GM18858 (cell line): ENCODE data around the gene ABCC4.

Experiments
- ATAC-seq: cut with Tn5 transposase; IDR thresholded peaks from one replicate; pipeline ENCODE4 v1.9.1; 2021; ENCODE audit not compliant: unreplicated experiment

Gene ABCC4

GRCh38 chr13:95234242-95234641, 67.0 kb downstream of the ABCC4 start:
- peak; percentile 87 for ATAC-seq

DNA sequence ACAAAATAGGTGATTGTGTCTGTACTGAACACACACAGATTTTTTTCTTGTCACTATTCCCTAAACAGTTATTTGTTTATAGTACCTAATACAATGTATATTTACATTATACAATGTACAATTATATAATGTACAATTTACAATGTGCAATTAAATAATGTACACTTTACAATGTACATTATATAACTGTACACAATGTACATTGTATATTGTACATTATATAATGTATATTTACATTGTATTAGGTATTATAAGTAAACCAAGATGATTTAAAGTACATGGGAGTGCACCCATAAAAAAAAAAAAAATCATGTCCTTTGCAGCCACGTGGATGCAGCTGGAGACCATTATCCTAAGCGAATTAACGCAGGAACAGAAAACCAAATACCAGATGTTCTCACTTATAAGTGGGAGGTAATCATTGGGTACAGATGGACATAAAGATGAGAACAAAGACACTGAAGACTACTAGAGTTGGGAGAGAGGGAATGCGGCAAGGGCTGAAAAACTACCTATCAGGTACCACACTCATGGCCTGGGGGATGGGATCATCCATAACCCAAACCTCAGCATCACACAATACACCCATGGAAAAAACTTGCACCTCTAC, 68.1 kb downstream of the ABCC4 start:
- no peak for ATAC-seq

- ATAC-seq, result no peak
Observed at GRCh38 chr13:95231393-95231792, 69.9 kb downstream of the ABCC4 start.

DNA sequence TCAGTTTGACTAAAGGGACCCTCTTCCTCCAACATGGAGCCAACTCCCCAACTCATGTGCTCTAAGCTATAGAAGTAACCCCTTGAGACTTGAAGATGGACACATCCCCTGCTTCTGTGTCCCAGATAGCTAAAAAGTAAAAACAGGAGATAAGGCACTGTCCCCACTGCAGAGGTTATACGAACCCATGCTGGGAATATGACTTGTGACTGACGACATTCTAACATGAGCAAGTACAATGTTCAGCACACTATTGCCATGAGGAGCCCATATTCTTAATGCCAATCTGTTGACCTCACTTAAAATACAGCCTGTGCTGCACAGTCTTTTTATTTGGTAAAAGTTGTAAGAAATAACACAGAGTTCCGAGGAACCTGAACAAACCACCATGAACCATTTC, 71.4 kb downstream of the ABCC4 start:
- ATAC-seq, result no peak

DNA sequence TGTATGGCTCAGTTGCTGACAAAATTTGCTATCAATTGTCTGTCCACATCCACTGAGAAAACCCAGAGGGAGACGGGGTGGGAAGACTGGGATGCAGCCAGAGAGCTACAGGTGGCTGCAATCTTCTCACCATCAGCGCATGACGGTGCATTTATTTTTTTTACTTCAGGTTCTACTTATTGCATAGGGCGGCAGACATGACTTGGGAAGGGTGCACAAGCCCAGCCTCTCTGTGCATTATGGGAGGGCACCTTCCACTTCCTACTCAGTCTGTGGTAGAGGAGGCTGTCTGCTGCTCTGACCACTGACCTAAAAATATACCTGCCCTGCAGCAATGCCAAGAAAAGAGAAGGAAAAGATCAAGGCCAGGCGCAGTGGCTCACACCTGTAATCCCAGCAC, 73.1 kb downstream of the ABCC4 start:
- no peak for ATAC-seq

DNA sequence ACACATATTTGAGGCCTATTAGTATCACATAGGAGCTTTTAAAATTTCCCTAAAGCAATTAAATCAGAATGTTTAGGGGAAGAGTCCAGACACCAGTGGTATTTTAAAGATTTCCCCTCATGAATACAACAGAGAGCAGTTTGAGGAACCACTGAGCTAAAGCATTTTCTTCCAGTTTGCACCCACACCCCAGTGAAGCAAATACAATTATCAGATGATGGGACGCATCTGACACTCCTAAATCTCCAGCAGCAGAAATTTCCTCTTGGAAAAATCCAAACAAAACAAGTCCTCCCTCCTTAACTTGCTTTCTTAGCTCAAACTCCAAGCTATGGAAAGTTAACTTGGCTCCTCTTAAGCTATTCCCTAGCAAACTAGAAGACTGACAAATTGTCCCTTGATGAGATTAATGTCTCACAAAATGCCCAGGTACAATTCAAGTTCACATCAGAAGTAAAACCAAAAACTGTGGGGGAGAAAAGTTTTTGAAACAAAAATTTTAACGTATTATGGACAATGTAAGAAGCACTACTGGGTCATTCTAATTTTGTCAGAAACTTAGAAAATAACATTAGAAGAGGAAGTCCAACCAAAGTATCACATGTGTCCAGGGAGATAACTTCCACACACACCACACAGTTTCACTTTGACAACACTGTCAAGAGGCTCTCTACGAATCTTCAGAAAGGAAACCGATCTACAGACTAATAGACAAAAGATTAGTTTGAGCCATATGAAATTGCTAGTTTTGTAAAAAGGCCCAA, 74.1 kb downstream of the ABCC4 start:
- ATAC-seq, result peak; percentile 89

GRCh38 chr13:95226476-95226875, 74.8 kb downstream of the ABCC4 start:
- no peak for ATAC-seq

GRCh38 chr13:95226050-95226449, 75.2 kb downstream of the ABCC4 start:
- ATAC-seq, result no peak

- no peak for ATAC-seq
Observed at GRCh38 chr13:95224064-95224463, 77.2 kb downstream of the ABCC4 start.

GRCh38 chr13:95222733-95223018, 78.6 kb downstream of the ABCC4 start:
- no peak for ATAC-seq

GRCh38 chr13:95221971-95222732, 79.1 kb downstream of the ABCC4 start:
- peak; percentile 47 for ATAC-seq

DNA sequence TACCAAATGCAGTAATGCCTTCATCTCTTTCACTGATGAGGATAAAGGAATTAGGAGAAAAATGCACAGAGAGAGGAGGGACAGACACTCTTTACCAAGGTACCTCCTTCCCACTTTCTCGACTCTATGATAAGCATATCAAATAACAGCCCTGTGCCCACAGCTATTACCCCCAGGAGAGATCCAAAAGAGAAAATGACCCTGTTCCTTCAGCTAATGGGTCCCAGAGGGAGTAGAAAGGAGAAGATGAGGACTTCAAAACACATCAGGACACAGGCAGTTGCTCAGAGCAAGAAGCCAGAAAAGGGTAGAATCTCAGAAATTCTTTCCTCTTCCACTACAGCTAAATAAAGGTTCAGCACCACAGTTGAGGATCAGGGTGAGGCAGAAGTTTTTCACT, 80.6 kb downstream of the ABCC4 start:
- ATAC-seq, result no peak

DNA sequence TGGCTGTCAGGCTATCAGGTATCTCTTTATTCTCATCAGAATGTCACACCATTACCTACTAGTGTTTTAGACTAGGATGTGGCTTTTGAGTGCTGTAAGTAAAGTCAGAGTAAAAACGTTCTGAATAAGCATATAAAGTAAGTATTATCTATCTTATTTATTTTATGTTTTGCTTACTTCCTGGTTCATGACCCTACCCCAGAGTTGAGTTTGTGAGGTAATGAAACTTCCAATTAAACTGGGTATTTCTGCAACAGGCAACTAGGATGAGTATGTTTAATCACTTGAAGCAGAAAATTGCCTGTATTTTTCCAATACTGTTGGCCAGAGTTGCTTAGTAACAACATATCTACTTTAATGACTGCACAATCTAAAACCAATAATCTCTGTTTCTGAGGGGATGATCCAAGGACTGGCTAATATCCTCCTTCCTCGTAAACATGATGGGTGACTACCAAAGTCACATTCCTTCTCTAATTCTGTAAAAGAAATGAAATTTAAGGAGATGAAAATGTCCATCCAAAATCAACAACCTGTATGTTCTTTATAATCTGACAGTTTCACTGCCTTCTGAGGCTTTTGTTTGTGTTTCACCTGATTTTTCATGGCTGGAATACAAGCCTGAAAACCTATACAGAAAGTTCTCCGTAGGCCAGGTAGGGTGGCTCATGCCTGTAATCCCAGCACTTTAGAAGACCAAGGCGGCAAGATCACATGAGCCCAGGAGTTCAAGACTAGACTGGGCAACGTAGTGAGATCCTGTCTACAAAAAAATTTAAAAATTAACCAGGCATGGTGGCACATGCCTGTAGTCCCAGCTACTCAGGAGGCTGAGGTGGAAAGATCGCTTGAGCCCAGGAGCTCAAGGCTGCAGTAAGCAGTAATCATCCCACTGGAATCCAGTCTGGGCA, 83.1 kb downstream of the ABCC4 start:
- no peak for ATAC-seq

GRCh38 chr13:95216182-95216581, 85.1 kb downstream of the ABCC4 start:
- ATAC-seq, result no peak

- ATAC-seq, result no peak
Observed at GRCh38 chr13:95212983-95213850, 88.0 kb downstream of the ABCC4 start.

GRCh38 chr13:95209109-95209508, 92.1 kb downstream of the ABCC4 start:
- no peak for ATAC-seq

DNA sequence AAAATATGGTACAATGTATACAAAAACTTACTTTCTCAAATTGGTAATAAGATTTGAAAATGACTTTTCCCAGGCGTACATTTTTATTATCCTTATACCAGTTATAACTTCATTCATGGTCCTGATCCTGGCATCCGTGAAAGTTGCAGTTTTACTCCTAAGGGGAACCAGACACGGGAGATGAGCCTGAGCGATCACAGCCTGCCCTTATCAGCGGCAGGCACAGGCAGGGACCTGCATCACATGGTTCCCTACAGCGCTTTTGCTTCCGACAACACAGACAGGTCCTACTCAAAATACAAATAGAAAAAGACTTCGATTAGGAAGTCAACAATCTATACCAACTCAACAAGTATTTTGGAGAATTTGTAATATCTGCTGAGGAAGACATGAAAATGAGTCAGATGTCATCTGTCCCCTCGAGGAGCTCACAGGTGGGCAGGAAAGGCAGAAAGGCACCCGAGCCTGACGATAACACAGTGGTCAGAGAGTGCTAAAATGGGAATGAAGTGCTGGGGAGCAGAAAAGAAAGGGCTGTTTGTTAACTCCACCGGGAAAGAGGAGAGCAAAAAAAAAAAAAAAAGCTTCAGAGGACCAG, 93.4 kb downstream of the ABCC4 start:
- peak; percentile 92 for ATAC-seq

GRCh38 chr13:95206116-95206515, 95.1 kb downstream of the ABCC4 start:
- ATAC-seq, result no peak

- ATAC-seq, result no peak
Observed at GRCh38 chr13:95204231-95204765, 97.0 kb downstream of the ABCC4 start.
